Stimulated activated CD8-positive, alpha-beta memory T cell treated with anti-CD3 and anti-CD28 coated beads, Interleukin-7, amount 100 ng/mL, for 24 hours (primary cell): Measurements from ENCODE around the gene FNDC3B.

Source experiments
- DNase-seq: peaks from one replicate; pipeline ENCODE4 v3.0.0-alpha.2; 2020; ENCODE audit warnings: low read depth

FNDC3B gene

GRCh38 chr3:172291650-172292049 is 252.3 kb downstream of the FNDC3B start:
- DNase-seq: no peak

- DNase-seq: no peak
These were observed 253.0 kb downstream of the FNDC3B start for GRCh38 chr3:172292422-172292821.

- no peak for DNase-seq
These were observed 253.7 kb downstream of the FNDC3B start for GRCh38 chr3:172293093-172293492.

- no peak for DNase-seq
These were observed 254.9 kb downstream of the FNDC3B start for GRCh38 chr3:172294223-172294806.

GRCh38 chr3:172296248-172296974 is 257.0 kb downstream of the FNDC3B start:
- no peak for DNase-seq

GRCh38 chr3:172296975-172297332 is 257.6 kb downstream of the FNDC3B start:
- DNase-seq: no peak

- DNase-seq: no peak
These were observed 258.9 kb downstream of the FNDC3B start for GRCh38 chr3:172298247-172298646.

GRCh38 chr3:172300187-172300586 is 260.8 kb downstream of the FNDC3B start:
- DNase-seq: no peak

- no peak for DNase-seq
These were observed 261.5 kb downstream of the FNDC3B start for GRCh38 chr3:172300862-172301261.

GRCh38 chr3:172302203-172302602 is 262.8 kb downstream of the FNDC3B start:
- DNase-seq: no peak

GRCh38 chr3:172303181-172303580 is 263.8 kb downstream of the FNDC3B start:
- DNase-seq: no peak

- DNase-seq: no peak
These were observed 264.7 kb downstream of the FNDC3B start for GRCh38 chr3:172303941-172304558.

GRCh38 chr3:172305552-172305951 is 266.2 kb downstream of the FNDC3B start:
- no peak for DNase-seq

GRCh38 chr3:172305974-172306373 is 266.6 kb downstream of the FNDC3B start:
- no peak for DNase-seq

- no peak for DNase-seq
These were observed 267.8 kb downstream of the FNDC3B start for GRCh38 chr3:172307141-172307560.

GRCh38 chr3:172309059-172309458 is 269.7 kb downstream of the FNDC3B start:
- no peak for DNase-seq

GRCh38 chr3:172309741-172310427 is 270.5 kb downstream of the FNDC3B start:
- no peak for DNase-seq

- no peak for DNase-seq
These were observed 271.0 kb downstream of the FNDC3B start for GRCh38 chr3:172310428-172310760.

- no peak for DNase-seq
These were observed 271.8 kb downstream of the FNDC3B start for GRCh38 chr3:172311217-172311616.

- DNase-seq: no peak
These were observed 272.6 kb downstream of the FNDC3B start for GRCh38 chr3:172312001-172312400.

GRCh38 chr3:172312711-172313110 is 273.3 kb downstream of the FNDC3B start:
- no peak for DNase-seq

- DNase-seq: no peak
These were observed 274.3 kb downstream of the FNDC3B start for GRCh38 chr3:172313671-172314070.

- no peak for DNase-seq
These were observed 275.3 kb downstream of the FNDC3B start for GRCh38 chr3:172314591-172315160.
